HCT116 (cell line): ENCODE data around the gene MAML2. TPM values are rescaled to one million over a fixed set of nuclear protein-coding genes. Genes with fewer than 3 reads are reported as not detected.

ENCODE experiments used
- ATAC-seq: fragments of 200-7000 bp; cut with Tn5 transposase; 2 replicates; pipeline ENCODE4 v1.9.1; 2020; ENCODE audit warnings: mild to moderate bottlenecking, moderate library complexity
- BruUV-seq: library from RNA; stranded (reverse); fragments of 400-500 nt; replicated peaks from 2 replicates; lab custom pipeline; 2021; lab: Mats Ljungman, UMichigan
- CTCF ChIA-PET: fragments of 300-600 bp; sonication (Branson Sonifier 250); formaldehyde crosslinking; loops from one replicate; lab custom pipeline; 2021; ENCODE audit warnings: antibody characterized with exemption; lab: Charles Lee
- POLR2A ChIA-PET: fragments of 300-600, 350-600 bp; sonication (Branson Sonifier 250); formaldehyde crosslinking; loops from one replicate; lab custom pipeline; 2021; ENCODE audit warnings: antibody characterized with exemption; lab: Charles Lee
- RAD21 ChIA-PET, 2 experiments: fragments of 300-600 bp; sonication (Branson Sonifier 250); formaldehyde crosslinking; loops; one replicate each; lab custom pipeline; 2023; ENCODE audit warnings: low total read pairs in 2 of 2; ENCODE audit not compliant: uncharacterized antibody in 2 of 2, unreplicated experiment in 2 of 2, low non-redundant PET in 1 of 2; lab: Charles Lee
- DNase-seq: peaks from one replicate; pipeline ENCODE4 v3.0.0-alpha.2; 2010; ENCODE audit warnings: low read depth, low spot score
- H2AFZ ChIP-seq: fragments of 200-600 bp; shearing (Covaris generic), sonication (generic); 2 replicates; pipeline ENCODE4 v1.6.1; 2017; ENCODE audit warnings: low read depth, mixed run types, mixed read lengths, antibody characterized with exemption, low read length; ENCODE audit not compliant: poor library complexity, severe bottlenecking
- H3K27ac ChIP-seq: 2 replicates; pipeline ENCODE4 v1.5.1; 2012; ENCODE audit warnings: low read depth, low read length
- H3K27me3 ChIP-seq: fragments of 200-600 bp; sonication (generic); 2 replicates; pipeline ENCODE4 v1.6.1; 2016; ENCODE audit warnings: mixed run types, low read length, mixed read lengths; ENCODE audit not compliant: insufficient read depth
- H3K36me3 ChIP-seq, 2 experiments: fragments of 200-500 bp in 1 of 2; fragments of 200-600 bp in 1 of 2; sonication (Bioruptor generic) in 1 of 2; sonication (generic) in 1 of 2; 2 replicates each; pipeline versions ENCODE4 v1.5.1 to v1.6.1; 2014 to 2016; ENCODE audit warnings: low read length in 2 of 2, inconsistent platforms in 1 of 2, mixed read lengths in 1 of 2, mixed run types in 1 of 2; ENCODE audit not compliant: insufficient read depth in 2 of 2, control insufficient read depth in 1 of 2
- H3K4me1 ChIP-seq, 2 experiments: fragments of 200-600 bp in 1 of 2; sonication (generic) in 1 of 2; 2 replicates each; pipeline versions ENCODE4 v1.5.1 to v1.6.1; 2012 to 2017; ENCODE audit warnings: low read length in 2 of 2, inconsistent platforms in 1 of 2, mild to moderate bottlenecking in 1 of 2, mixed read lengths in 1 of 2, mixed run types in 1 of 2, moderate library complexity in 1 of 2; ENCODE audit not compliant: insufficient read depth in 2 of 2, control insufficient read depth in 1 of 2
- H3K4me2 ChIP-seq: fragments of 200-600 bp; sonication (generic); 2 replicates; pipeline ENCODE4 v1.6.1; 2017; ENCODE audit warnings: mixed run types, low read length, mixed read lengths
- H3K4me3 ChIP-seq, 2 experiments: fragments of 200-600 bp in 1 of 2; sonication (generic) in 1 of 2; replicated peaks in 1 of 2; 2 replicates each; pipeline ENCODE4 v1.5.1; 2011 to 2016; ENCODE audit warnings: low read length in 2 of 2, control low read depth in 1 of 2, low read depth in 1 of 2, mild to moderate bottlenecking in 1 of 2, mixed read lengths in 1 of 2, mixed run types in 1 of 2
- H3K79me2 ChIP-seq: fragments of 200-600 bp; sonication (generic); 2 replicates; pipeline ENCODE4 v1.6.1; 2017; ENCODE audit warnings: mild to moderate bottlenecking, mixed run types, low read length, moderate library complexity, mixed read lengths; ENCODE audit not compliant: insufficient read depth
- H3K9ac ChIP-seq: fragments of 200-600 bp; sonication (generic); 2 replicates; pipeline ENCODE4 v1.6.1; 2016; ENCODE audit warnings: low read length, mixed read lengths
- H3K9me2 ChIP-seq: fragments of 200-600 bp; sonication (generic), shearing (Covaris generic); 2 replicates; pipeline ENCODE4 v1.6.1; 2017; ENCODE audit warnings: mixed run types, mild to moderate bottlenecking, moderate library complexity; ENCODE audit not compliant: insufficient read depth
- H3K9me3 ChIP-seq, 2 experiments: fragments of 200-500 bp in 1 of 2; fragments of 200-600 bp in 1 of 2; sonication (Bioruptor generic) in 1 of 2; sonication (generic) in 1 of 2; 2 replicates each; pipeline ENCODE4 v1.6.1; 2014 to 2017; ENCODE audit warnings: low read length in 2 of 2, mixed read lengths in 2 of 2, inconsistent platforms in 1 of 2, low read depth in 1 of 2, mild to moderate bottlenecking in 1 of 2, mixed run types in 1 of 2, moderate library complexity in 1 of 2; ENCODE audit not compliant: control insufficient read depth in 1 of 2, insufficient read depth in 1 of 2
- H4K20me1 ChIP-seq: fragments of 200-600 bp; sonication (generic), shearing (Covaris generic); 2 replicates; pipeline ENCODE4 v1.6.1; 2017; ENCODE audit warnings: mixed run types, mild to moderate bottlenecking, moderate library complexity; ENCODE audit not compliant: insufficient read depth
- CEBPB ChIP-seq: IDR thresholded peaks from 2 replicates; pipeline ENCODE4 v1.6.1; 2012; ENCODE audit warnings: low read depth
- RAD21 ChIP-seq: IDR thresholded peaks from 2 replicates; pipeline ENCODE4 v1.6.1; 2012; ENCODE audit warnings: low read depth, mild to moderate bottlenecking
- SIN3A ChIP-seq: IDR thresholded peaks from 2 replicates; pipeline ENCODE4 v1.6.1; 2012; ENCODE audit warnings: low read depth
- YY1 ChIP-seq: IDR thresholded peaks from 2 replicates; pipeline ENCODE4 v1.6.1; 2011; ENCODE audit warnings: low read length, low read depth, moderate library complexity, mild to moderate bottlenecking; ENCODE audit not compliant: insufficient replicate concordance; ENCODE audit errors: extremely low read depth
- intact Hi-C: fragments of 100-400 bp; cut with micrococcal nuclease; formaldehyde crosslinking; loops from 2 replicates; pipeline ENCODE4 v1.10.0; 2022
- total RNA-seq: library from RNA; stranded (reverse); gene quantifications from one replicate; pipeline ENCODE4 v1.2.1, GENCODE V29; 2021; ENCODE audit not compliant: unreplicated experiment
- TF ChIP-seq, protein P1 (sequence below): IDR thresholded peaks from 2 replicates; pipeline ENCODE4 v1.6.1; 2012
- TF ChIP-seq, protein P2 (sequence below): IDR thresholded peaks from 2 replicates; pipeline ENCODE4 v1.6.1; 2012; ENCODE audit warnings: low read depth

Gene MAML2
- total RNA-seq, 1 experiment from 2014 or later, result 2.6 TPM

DNA sequence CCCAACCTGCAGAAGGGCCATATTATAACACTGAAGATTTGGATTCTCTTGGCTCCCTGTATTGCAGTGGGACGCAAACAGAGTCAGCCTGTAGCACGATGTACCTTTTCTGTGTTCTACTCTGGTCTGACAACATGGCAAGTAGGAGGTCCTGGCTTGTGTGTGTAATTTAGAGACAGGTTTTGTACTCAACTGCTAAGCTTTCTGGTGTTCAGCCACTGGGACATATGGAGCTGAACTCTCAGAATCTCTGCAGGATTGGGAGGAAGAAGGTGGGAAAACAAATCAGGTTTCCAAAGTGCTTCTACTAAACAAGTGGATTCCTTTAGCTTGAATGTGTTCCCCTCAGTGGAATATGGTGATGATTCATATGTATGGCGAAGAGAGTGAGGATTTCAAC is 226.6 kb downstream of the MAML2 start:
- TF ChIP-seq YY1 (no peak), RAD21 (no peak), SIN3A (no peak), CEBPB (no peak)
- TF ChIP-seq, protein P1, sequence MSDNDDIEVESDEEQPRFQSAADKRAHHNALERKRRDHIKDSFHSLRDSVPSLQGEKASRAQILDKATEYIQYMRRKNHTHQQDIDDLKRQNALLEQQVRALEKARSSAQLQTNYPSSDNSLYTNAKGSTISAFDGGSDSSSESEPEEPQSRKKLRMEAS, result no peak
- TF ChIP-seq, protein P2, sequence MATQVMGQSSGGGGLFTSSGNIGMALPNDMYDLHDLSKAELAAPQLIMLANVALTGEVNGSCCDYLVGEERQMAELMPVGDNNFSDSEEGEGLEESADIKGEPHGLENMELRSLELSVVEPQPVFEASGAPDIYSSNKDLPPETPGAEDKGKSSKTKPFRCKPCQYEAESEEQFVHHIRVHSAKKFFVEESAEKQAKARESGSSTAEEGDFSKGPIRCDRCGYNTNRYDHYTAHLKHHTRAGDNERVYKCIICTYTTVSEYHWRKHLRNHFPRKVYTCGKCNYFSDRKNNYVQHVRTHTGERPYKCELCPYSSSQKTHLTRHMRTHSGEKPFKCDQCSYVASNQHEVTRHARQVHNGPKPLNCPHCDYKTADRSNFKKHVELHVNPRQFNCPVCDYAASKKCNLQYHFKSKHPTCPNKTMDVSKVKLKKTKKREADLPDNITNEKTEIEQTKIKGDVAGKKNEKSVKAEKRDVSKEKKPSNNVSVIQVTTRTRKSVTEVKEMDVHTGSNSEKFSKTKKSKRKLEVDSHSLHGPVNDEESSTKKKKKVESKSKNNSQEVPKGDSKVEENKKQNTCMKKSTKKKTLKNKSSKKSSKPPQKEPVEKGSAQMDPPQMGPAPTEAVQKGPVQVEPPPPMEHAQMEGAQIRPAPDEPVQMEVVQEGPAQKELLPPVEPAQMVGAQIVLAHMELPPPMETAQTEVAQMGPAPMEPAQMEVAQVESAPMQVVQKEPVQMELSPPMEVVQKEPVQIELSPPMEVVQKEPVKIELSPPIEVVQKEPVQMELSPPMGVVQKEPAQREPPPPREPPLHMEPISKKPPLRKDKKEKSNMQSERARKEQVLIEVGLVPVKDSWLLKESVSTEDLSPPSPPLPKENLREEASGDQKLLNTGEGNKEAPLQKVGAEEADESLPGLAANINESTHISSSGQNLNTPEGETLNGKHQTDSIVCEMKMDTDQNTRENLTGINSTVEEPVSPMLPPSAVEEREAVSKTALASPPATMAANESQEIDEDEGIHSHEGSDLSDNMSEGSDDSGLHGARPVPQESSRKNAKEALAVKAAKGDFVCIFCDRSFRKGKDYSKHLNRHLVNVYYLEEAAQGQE, result no peak
- Histone ChIP-seq H3K4me1 (peaks cover 0 to 6% of the 10 kb centered on the region in 2 experiments; a peak in 1 of 4 replicates), H3K9ac (no peak overlapping the region), H3K9me2 (no peaks in the 10 kb centered on the region), H4K20me1 (no peaks in the 10 kb centered on the region), H3K36me3 (no peaks in the 10 kb centered on the region), H3K27me3 (no peaks in the 10 kb centered on the region), H3K27ac (no peak overlapping the region), H3K9me3 (no peaks in the 10 kb centered on the region), H2AFZ (no peak overlapping the region), H3K4me2 (no peak overlapping the region), H3K4me3 (no peak overlapping the region), H3K79me2 (no peaks in the 10 kb centered on the region)
- ATAC-seq, result no peak
- intact Hi-C loops, result no loop called here
- DNase-seq, result no peak
- CTCF ChIA-PET, result no interaction called here
- POLR2A ChIA-PET, result no interaction called here
- RAD21 ChIA-PET, result no interaction called here
- no TSS peak for BruUV-seq
